Measurements from ENCODE around the gene CBFA2T2.

CBFA2T2 gene

GRCh38 chr20:33602826-33603590 is 113.1 kb downstream of the CBFA2T2 start:
- no peak overlapping the region for H3K4me3 ChIP-seq (ENCODE audit: low read length)
- TF ChIP-seq, protein P1, sequence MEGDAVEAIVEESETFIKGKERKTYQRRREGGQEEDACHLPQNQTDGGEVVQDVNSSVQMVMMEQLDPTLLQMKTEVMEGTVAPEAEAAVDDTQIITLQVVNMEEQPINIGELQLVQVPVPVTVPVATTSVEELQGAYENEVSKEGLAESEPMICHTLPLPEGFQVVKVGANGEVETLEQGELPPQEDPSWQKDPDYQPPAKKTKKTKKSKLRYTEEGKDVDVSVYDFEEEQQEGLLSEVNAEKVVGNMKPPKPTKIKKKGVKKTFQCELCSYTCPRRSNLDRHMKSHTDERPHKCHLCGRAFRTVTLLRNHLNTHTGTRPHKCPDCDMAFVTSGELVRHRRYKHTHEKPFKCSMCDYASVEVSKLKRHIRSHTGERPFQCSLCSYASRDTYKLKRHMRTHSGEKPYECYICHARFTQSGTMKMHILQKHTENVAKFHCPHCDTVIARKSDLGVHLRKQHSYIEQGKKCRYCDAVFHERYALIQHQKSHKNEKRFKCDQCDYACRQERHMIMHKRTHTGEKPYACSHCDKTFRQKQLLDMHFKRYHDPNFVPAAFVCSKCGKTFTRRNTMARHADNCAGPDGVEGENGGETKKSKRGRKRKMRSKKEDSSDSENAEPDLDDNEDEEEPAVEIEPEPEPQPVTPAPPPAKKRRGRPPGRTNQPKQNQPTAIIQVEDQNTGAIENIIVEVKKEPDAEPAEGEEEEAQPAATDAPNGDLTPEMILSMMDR (conservative IDR thresholded peaks at IDR 0.05; ENCODE audit: low read depth, low read length) = no peak
- DNase-seq (ENCODE audit: low read depth) = no peak

- TF ChIP-seq, protein P1 (conservative IDR thresholded peaks at IDR 0.05; ENCODE audit: low read depth, low read length) = no peak
- no peak for DNase-seq (ENCODE audit: low read depth)
- no peak overlapping the region for H3K4me3 ChIP-seq (ENCODE audit: low read length)
These were observed 114.4 kb downstream of the CBFA2T2 start for GRCh38 chr20:33604084-33604990.

- TF ChIP-seq, protein P1 (conservative IDR thresholded peaks at IDR 0.05; ENCODE audit: low read depth, low read length) = no peak
- H3K4me3 ChIP-seq (ENCODE audit: low read length) = no peak overlapping the region
- DNase-seq (ENCODE audit: low read depth) = no peak
These were observed 115.1 kb downstream of the CBFA2T2 start for GRCh38 chr20:33604991-33605370.

DNA sequence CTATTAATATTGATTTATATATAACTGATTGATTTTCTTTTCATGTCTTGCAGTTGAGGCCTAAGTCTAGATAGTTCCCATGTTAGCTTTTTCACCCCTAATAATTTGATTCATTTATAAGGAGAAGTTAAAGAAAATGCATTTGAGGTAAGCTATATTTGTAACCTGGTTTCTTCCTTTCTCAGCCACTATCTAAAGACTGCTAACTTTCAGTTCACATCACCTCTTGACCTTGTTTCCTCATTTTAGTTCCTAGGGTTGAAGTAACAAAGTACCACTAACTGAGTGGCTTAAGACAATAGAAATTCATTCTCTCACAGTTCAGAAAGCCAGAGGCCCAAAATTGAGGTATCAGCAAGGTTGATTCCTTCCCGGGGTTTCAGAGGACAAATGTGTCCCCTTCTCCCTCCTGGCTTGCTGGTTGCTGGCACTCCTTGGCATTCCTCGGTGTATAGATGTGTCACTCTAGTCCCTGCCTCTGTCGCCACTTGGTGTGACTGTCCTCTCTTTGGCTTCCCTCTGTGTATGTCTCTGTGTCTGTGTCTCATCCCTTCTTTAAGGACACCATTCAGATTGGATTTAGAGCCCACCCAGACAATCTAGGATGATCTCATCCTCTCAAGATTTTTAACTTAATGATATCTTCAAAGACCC is 116.3 kb downstream of the CBFA2T2 start:
- no peak overlapping the region for H3K4me3 ChIP-seq (ENCODE audit: low read length)
- TF ChIP-seq, protein P1 (conservative IDR thresholded peaks at IDR 0.05; ENCODE audit: low read depth, low read length) = no peak
- DNase-seq (ENCODE audit: low read depth) = no peak

- TF ChIP-seq, protein P1 (conservative IDR thresholded peaks at IDR 0.05; ENCODE audit: low read depth, low read length) = no peak
- H3K4me3 ChIP-seq (ENCODE audit: low read length) = no peak overlapping the region
- no peak for DNase-seq (ENCODE audit: low read depth)
These were observed 119.6 kb downstream of the CBFA2T2 start for GRCh38 chr20:33609504-33609903.

GRCh38 chr20:33611106-33611505 is 121.2 kb downstream of the CBFA2T2 start:
- TF ChIP-seq, protein P1 (conservative IDR thresholded peaks at IDR 0.05; ENCODE audit: low read depth, low read length) = no peak
- H3K4me3 ChIP-seq (ENCODE audit: low read length) = no peak overlapping the region
- no peak for DNase-seq (ENCODE audit: low read depth)

Measured in retinal pigment epithelial cell (primary cell).